ENCODE measurements around the gene PPA2.

Gene PPA2

DNA sequence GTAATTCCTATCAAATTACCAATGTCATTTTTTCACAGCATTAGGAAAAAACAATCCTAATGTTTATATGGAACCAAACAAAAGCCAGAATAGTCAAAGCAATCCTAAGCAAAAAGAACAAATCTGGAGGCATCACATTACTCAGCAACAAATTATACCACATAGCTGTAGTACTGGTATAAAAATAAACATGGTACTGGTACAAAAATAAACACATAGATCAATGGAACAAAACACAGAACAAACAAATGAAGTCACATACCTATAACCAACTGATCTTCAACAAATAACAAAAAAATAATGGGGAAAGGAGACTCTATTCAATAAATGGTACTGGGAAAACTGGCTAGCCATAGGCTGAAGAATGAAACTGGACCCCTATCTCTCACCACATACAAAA is 37.4 kb downstream of the PPA2 start:
- Histone ChIP-seq H3K4me2 (ENCODE audit: low read length) (no peak overlapping the region), H3K27ac (ENCODE audit: low read depth, low read length, poor library complexity, severe bottlenecking) (no peak overlapping the region), H3K4me3 (ENCODE audit: low read depth, low read length, poor library complexity, severe bottlenecking) (no peak overlapping the region), H2AFZ (ENCODE audit: low read length) (no peak overlapping the region), H3K9me2 (ENCODE audit: low read depth, low read length) (no peaks in the 10 kb centered on the region), H3F3A (ENCODE audit: insufficient read depth, low read length) (no peaks in the 10 kb centered on the region), H3K4me1 (ENCODE audit: insufficient read depth, low read length, severe bottlenecking) (no peaks in the 10 kb centered on the region), H3K36me3 (ENCODE audit: insufficient read depth, low read length) (peaks cover 55% of the 10 kb centered on the region), H3K9me3 (ENCODE audit: low read length) (0 out of 2 replicates have a peak, but pooled peaks cover 3% of the 10 kb centered on the region), H3K79me2 (ENCODE audit: insufficient read depth, low read length) (no peaks in the 10 kb centered on the region), H3K27me3 (ENCODE audit: insufficient read depth, low read length) (no peaks in the 10 kb centered on the region), H4K20me1 (ENCODE audit: insufficient read depth, low read length) (no peaks in the 10 kb centered on the region), H3K9ac (ENCODE audit: low read length) (no peak overlapping the region)
- TF ChIP-seq EZH2 (IDR thresholded peaks at IDR 0.05; ENCODE audit: borderline replicate concordance, low read length): no peak
- no peak for TF ChIP-seq CTCF (IDR thresholded peaks at IDR 0.05; ENCODE audit: low read length)

- Histone ChIP-seq H3K79me2 (ENCODE audit: insufficient read depth, low read length) (no peaks in the 10 kb centered on the region), H3K4me2 (ENCODE audit: low read length) (no peak overlapping the region), H3F3A (ENCODE audit: insufficient read depth, low read length) (no peaks in the 10 kb centered on the region), H2AFZ (ENCODE audit: low read length) (no peak overlapping the region), H3K9ac (ENCODE audit: low read length) (no peak overlapping the region), H3K27ac (ENCODE audit: low read depth, low read length, poor library complexity, severe bottlenecking) (no peak overlapping the region), H3K4me3 (ENCODE audit: low read depth, low read length, poor library complexity, severe bottlenecking) (no peak overlapping the region), H3K27me3 (ENCODE audit: insufficient read depth, low read length) (no peaks in the 10 kb centered on the region), H3K4me1 (ENCODE audit: insufficient read depth, low read length, severe bottlenecking) (no peaks in the 10 kb centered on the region), H4K20me1 (ENCODE audit: insufficient read depth, low read length) (no peaks in the 10 kb centered on the region), H3K9me3 (ENCODE audit: low read length) (0 out of 2 replicates have a peak, but pooled peaks cover 3% of the 10 kb centered on the region), H3K9me2 (ENCODE audit: low read depth, low read length) (no peaks in the 10 kb centered on the region), H3K36me3 (ENCODE audit: insufficient read depth, low read length) (peaks cover 46% of the 10 kb centered on the region)
- TF ChIP-seq EZH2 (IDR thresholded peaks at IDR 0.05; ENCODE audit: borderline replicate concordance, low read length) (no peak), CTCF (IDR thresholded peaks at IDR 0.05; ENCODE audit: low read length) (no peak)
Observed at GRCh38 chr4:105434940-105435339, 38.9 kb downstream of the PPA2 start.

GRCh38 chr4:105433421-105433820 is 40.4 kb downstream of the PPA2 start:
- Histone ChIP-seq H3K9me3 (ENCODE audit: low read length) (0 out of 2 replicates have a peak, but pooled peaks cover 3% of the 10 kb centered on the region), H4K20me1 (ENCODE audit: insufficient read depth, low read length) (no peaks in the 10 kb centered on the region), H3K9ac (ENCODE audit: low read length) (no peak overlapping the region), H2AFZ (ENCODE audit: low read length) (no peak overlapping the region), H3K36me3 (ENCODE audit: insufficient read depth, low read length) (peaks cover 46% of the 10 kb centered on the region), H3K27me3 (ENCODE audit: insufficient read depth, low read length) (no peaks in the 10 kb centered on the region), H3K27ac (ENCODE audit: low read depth, low read length, poor library complexity, severe bottlenecking) (no peak overlapping the region), H3K4me2 (ENCODE audit: low read length) (no peak overlapping the region), H3K4me1 (ENCODE audit: insufficient read depth, low read length, severe bottlenecking) (no peaks in the 10 kb centered on the region), H3F3A (ENCODE audit: insufficient read depth, low read length) (no peaks in the 10 kb centered on the region), H3K4me3 (ENCODE audit: low read depth, low read length, poor library complexity, severe bottlenecking) (no peak overlapping the region), H3K9me2 (ENCODE audit: low read depth, low read length) (no peaks in the 10 kb centered on the region), H3K79me2 (ENCODE audit: insufficient read depth, low read length) (no peaks in the 10 kb centered on the region)
- TF ChIP-seq EZH2 (IDR thresholded peaks at IDR 0.05; ENCODE audit: borderline replicate concordance, low read length): no peak
- TF ChIP-seq CTCF (IDR thresholded peaks at IDR 0.05; ENCODE audit: low read length): no peak

All from OCI-LY1 (cell line).